Muscle of back (tissue), 13 donors: Measurements from ENCODE around the gene SMIM41. TPM values are rescaled to one million over a fixed set of nuclear protein-coding genes. Genes with fewer than 3 reads are reported as not detected.

ENCODE experiments used
- DNase-seq, 3 donors: peaks; one replicate each; pipeline versions ENCODE4 v3.0.0 to v3.0.0-alpha.2; 2013
- long read RNA-seq, 9 donors: transcript quantifications; one replicate each; lab custom pipeline, GENCODE V29; 2026
- polyA plus RNA-seq, 10 donors: library from polyadenylated mRNA; unstranded; fragments of 120-200 nt; gene quantifications; one replicate each; pipeline ENCODE4 v1.2.1, GENCODE V29; 2013; ENCODE audit not compliant: insufficient read length in 10 of 10

The SMIM41 gene
- polyA plus RNA-seq: under 1 TPM in 4 of 10 donors, not detected in 6; 0.16 to 0.36 (median 0.20) TPM
- long read RNA-seq, donor 1: 0 reads
- long read RNA-seq, donor 2: 0 reads
- long read RNA-seq, donor 3: 0 reads
- long read RNA-seq, donor 4: 0 reads
- long read RNA-seq, donor 5: 0 reads
- long read RNA-seq, donor 6: 0 reads
- long read RNA-seq, donor 7, partial matches to known transcripts: 0 of 1 reads
- long read RNA-seq, donor 7, other reads (novel, unspliced or antisense): 0 of 1 reads
- long read RNA-seq, donor 8: 0 reads
- long read RNA-seq, donor 9: 0 reads

DNA sequence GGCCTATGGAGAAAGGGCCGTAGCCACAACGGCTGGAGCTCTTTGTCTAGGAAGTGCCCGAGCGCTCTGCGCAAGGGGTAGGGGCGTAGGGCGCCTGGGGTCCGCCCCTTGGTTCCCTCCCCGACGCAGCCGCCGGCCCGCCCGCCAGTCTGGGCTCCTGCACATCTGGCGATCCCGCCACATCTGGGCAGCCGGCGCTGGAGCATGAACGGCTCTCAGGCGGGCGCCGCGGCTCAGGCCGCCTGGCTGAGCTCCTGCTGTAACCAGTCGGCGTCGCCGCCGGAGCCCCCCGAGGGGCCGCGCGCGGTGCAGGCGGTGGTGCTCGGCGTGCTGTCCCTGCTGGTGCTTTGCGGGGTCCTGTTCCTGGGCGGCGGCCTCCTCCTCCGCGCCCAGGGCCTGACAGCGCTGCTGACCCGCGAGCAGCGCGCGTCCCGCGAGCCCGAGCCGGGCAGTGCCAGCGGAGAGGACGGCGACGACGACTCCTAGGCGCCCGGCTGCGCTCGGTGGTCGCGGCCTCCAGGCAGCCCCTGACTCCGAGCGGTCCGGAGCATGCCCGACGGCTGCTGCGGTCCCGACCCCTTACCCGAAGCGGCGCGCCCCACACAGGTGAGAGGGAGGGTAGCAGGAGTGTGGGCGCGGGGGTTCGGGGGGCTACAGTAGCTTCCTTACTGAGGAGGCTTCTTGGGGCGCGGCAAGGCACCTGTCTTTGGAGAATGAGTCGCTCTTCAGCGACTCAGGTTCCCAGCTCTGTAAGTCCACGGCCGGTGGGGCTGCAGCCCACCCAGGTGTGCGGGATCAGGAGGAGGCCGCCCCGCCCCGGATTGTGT, at the start of gene SMIM41:
Gene SMIM41, plus strand, starts transcription at position 129 of the 827 bp plus-strand sequence. Its CDS starts 76 bp downstream, at position 205.
- peak in 1 of 3 donors; percentile 46 for DNase-seq

DNA sequence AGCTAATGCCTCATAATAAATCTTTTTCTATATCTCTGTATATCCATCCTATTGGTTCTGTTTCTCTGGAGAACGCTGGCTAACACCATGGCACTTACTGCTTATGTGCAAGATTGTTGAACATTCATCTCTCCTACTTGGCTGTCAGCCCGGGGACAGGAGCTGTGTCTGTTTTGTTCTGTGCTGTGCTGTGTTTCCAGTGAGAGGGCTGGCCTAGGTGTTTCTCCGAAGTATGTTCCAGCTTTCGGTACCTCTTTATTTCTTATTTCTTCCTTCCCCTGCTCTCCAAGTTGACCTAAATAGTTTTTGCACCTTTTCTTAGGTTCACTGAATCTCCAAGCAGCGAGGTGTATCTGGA, 47.1 kb upstream of the SMIM41 start:
- peak in 2 of 3 donors; percentile 87 to 93 for DNase-seq

GRCh38 chr12:52032804-52033445, 46.6 kb upstream of the SMIM41 start:
- peak; percentile 96 to 98 (median 97) for DNase-seq

DNA sequence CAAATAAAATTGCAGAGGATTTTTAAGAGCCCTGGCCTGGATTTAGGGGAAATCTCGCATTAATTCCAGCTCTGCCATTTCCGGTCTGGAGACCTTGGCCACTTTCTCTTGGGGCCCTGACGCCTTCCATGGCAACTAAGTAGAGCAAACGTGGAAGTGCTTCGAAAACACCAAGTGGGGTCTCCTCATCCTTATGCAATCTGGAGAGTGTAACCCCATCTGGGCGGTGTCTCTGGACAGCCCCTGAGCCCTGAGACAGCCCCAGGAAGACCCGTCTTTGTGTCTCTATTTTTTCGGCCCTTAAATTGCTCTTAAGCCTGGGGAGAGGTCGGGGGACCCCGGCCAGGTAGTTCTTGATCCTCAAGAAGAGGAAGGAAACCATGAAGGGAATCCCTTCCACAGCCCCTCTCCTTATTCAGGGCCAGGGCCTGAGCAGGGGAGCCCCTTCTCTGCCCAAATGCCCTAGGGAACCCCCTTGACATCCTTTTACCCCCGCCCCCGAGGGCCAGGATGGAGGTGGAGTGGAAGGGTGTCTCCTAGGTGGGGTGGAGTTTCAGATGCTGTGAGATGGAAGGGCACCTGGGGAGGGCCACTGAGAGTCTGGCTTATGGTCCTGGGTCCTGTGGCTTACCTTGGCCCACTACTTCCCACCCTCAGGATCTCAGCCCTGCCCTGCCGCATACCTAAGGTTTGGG, 45.9 kb upstream of the SMIM41 start:
- DNase-seq: no peak

DNA sequence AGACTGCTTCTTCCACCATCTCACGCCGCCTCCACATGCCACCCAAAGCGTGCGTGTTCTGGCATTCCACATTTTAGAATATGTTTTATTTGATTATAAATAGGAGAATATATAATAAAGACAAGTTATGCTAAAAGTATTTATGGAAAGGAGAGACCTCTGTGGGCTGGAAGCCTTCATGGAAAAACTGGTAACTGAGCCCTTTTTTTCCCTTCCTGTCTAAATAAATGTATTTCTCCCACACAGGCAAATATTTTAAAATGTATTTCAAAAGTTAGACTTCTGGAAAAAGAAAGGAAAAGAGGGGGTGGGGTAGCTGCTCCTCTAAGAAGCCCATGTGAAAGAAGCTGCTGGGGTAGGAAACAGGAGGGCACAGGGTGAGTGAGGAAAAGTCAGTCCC, 44.3 kb upstream of the SMIM41 start:
- peak in 2 of 3 donors; percentile 79 to 89 for DNase-seq

GRCh38 chr12:52035926-52036325, 43.6 kb upstream of the SMIM41 start:
- peak in 1 of 3 donors; percentile 42 for DNase-seq

GRCh38 chr12:52036587-52037171, 42.8 kb upstream of the SMIM41 start:
- DNase-seq: peak; percentile 85 to 95 (median 91)

DNA sequence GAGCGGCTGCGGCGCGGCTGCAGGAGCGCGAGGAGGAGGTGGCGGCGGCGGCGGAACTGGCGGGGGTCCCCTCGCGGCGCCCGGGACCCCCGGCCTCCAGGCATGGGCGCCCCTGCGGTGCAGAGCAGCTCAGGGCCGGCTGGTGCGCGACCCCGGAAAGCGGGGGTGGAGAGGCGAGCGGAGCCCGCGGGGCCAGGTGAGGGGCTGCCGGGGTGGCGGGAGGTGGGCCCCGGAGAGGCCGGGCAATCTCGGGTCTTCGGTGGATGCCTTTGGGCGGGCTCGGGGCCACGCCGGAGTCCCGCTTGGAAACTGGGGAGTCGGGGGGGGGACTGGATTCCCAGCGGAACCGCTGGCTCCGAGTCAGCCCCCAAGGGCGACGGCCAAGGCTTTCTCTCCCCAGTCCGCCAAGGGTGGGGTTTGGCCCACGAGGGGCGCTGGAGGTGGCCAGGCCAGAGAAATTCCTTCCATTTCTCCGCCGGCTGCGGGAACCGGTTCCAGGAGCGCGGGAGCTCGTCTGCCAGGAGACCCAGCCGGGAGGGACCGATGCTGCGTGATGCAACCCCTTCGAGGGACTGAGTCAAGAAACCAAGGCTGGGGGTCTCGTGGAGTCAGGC, 42.1 kb upstream of the SMIM41 start:
- peak in 2 of 3 donors; percentile 72 to 87 for DNase-seq

DNA sequence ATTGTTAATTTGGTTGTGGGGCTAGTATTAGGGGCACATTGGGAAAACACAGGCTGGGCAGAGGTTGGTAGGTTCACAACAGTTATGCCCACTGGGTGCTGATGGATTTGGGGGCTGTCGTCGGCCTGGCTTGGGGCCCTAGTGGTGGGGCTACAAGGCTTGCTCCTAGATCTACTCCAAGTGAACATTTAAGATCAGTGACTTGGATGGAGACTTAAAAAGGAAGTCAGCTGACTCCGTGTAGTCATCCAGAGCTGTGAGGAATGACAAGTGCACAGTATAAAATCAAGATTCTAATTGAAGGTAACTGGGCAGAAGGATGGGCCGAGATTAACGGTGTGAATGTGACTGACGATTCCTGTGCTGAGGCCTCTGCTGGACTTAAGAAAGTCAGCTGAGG, 41.1 kb upstream of the SMIM41 start:
- no peak for DNase-seq

GRCh38 chr12:52041035-52041434, 38.5 kb upstream of the SMIM41 start:
- DNase-seq: no peak

- DNase-seq: peak in 1 of 3 donors; percentile 61
These were observed 37.8 kb upstream of the SMIM41 start for GRCh38 chr12:52041695-52042123.

GRCh38 chr12:52042706-52043385, 36.7 kb upstream of the SMIM41 start:
- no peak for DNase-seq

GRCh38 chr12:52043386-52044212, 35.9 kb upstream of the SMIM41 start:
- DNase-seq: peak in 1 of 3 donors; percentile 52

DNA sequence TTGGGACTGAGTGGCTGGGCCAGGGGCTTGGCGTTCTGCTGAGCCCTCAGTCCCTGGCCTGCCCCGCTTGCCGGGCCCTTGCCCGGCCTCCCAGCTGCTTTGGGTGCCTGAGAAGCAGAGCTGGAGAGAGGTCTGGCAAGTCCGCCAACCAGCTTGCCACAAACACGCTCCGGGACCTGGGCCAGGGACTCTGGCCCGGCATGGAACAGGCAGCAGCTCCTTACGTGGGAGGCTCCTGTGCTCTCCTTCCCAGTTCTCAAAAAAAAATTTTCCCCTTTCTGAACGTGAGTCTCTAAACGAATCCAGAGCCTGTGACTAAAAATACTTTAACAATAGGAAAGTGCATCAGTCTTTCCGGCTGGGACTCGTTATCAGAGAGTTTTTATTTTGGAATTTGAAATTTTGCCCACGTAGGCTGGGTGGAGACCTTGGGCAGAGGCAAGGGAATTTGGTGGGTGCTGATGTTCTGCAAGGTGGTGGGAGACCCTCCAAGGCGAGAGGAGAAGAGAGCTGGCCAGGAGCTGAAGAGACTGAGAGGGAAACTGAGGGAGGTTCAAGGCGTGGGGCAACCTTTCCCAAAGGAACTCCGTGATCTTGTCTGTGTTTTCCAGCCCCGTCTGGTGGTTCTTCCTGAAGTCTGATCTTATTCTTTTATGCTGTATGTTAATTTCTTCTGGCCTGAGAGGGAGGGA, 35.1 kb upstream of the SMIM41 start:
- peak in 2 of 3 donors; percentile 82 to 88 for DNase-seq

DNA sequence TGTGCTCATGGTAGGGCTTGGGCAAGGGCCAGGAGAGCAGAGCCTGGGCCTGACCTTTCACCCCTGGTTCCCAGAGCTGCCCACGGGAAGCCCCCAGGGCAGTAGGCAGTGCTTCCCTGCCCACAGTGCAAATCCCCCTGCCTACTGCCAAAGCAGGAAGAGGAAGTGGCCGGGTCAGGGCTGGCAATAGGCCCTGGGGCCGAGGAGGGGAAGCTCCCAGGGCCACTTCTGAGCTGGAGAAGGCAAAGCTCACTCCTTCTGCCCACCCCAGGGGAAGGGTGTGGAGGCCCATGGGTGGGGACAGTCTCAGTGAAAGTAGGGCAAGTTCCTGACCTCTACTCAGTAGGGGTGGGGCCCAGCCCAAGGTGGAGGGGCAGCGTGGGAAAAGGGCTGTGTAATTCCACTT, 33.7 kb upstream of the SMIM41 start:
- DNase-seq: peak in 1 of 3 donors; percentile 56

DNA sequence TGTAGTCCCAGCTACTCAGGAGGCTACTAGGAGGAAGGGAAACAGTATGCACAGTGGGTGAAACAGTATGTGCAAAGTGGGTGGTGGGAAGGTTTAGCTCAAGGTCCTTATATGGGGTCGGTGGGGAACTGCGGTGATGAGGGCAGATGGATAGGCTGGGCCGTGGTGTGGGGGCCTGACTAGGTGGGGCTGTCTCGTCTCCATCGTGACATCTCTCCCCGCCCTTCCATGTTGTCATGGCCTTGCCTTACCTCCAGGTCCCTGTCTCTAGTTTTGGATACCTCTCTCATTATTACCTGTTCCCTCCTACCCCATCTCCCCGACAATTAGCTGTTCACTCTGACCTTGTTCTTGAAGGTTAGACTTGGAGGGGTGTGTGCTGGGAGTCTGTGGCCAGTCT, 32.6 kb upstream of the SMIM41 start:
- no peak for DNase-seq

DNA sequence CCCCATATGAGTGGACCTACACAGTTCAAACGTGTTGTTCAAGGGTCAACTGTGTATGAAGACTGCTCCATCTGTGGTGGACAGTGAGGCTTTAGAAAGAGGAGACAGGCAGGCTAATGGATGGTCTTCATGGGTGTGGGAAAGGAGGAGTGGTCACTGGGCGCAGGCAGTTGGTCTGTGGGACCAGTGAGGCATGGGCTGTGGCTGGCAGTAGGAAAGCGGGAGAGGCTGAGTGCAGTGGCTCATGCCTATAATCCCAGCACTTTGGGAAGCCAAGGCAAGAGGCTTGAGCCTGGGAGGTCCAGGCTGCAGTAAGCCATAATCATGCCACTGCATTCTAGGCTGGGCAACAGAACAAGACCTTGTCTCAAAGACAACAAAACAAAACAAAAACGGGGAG, 30.2 kb upstream of the SMIM41 start:
- DNase-seq: no peak

GRCh38 chr12:52049688-52050087, 29.8 kb upstream of the SMIM41 start:
- DNase-seq: no peak
